HG03460 (cell line): Measurements from ENCODE around the gene TOP1.
"Not testable (repeated sequence)": the region's sequence is repeated elsewhere in the genome, so short reads cannot be mapped to it uniquely, and the experiment has no call there.

Experiments used
- ATAC-seq: cut with Tn5 transposase; IDR thresholded peaks from one replicate; pipeline ENCODE4 v1.9.1; 2021; ENCODE audit not compliant: unreplicated experiment

TOP1 gene

GRCh38 chr20:41086402-41087324, 58.0 kb downstream of the TOP1 start:
- no peak for ATAC-seq

- no peak for ATAC-seq
These were observed 58.7 kb downstream of the TOP1 start for GRCh38 chr20:41087325-41087685.

DNA sequence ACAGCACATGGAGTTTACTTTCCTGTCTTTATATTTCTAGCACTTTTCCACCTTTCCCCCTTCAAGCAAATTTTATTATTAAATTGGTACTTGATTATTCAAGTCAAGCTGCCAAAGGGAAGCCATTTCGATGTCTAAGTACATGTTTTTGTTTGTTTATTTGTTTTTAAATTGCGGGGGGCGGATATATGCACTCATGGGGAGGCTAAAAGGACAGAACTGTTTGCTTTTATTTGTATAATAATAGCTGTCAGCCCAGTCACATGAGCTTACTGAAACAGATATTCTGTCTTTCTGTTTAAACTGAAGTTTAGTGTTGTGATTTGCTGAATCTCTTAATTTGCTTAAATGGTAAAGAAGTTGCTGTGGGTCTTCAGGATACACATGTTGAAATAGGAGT, 59.2 kb downstream of the TOP1 start:
- ATAC-seq, result no peak

GRCh38 chr20:41089555-41089954, 60.9 kb downstream of the TOP1 start:
- no peak for ATAC-seq

DNA sequence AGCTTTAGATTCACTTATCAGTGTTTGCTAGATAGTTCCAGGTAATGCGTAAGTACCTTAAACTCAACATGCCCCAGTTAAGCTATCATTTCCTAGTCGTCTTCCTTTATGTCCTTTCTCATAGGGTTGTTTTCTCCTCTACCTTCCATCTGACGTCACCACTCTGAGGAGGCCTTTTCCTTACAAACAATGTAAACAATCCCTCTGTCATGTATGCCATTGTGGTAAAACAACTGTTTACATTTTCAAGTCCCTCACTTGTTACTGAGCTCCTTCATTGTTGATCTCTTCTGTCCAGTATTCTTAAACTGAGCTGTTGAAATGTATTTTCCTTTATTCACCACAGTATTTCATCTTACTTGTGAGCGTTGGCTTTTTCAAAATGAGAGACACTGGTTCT, 63.3 kb downstream of the TOP1 start:
- ATAC-seq, result no peak

GRCh38 chr20:41094353-41095055, 65.9 kb downstream of the TOP1 start:
- ATAC-seq, result no peak

- no peak for ATAC-seq
These were observed 66.7 kb downstream of the TOP1 start for GRCh38 chr20:41095110-41095969.

GRCh38 chr20:41098703-41099250, 70.2 kb downstream of the TOP1 start:
- no peak for ATAC-seq

- no peak for ATAC-seq
These were observed 71.4 kb downstream of the TOP1 start for GRCh38 chr20:41100001-41100480.

DNA sequence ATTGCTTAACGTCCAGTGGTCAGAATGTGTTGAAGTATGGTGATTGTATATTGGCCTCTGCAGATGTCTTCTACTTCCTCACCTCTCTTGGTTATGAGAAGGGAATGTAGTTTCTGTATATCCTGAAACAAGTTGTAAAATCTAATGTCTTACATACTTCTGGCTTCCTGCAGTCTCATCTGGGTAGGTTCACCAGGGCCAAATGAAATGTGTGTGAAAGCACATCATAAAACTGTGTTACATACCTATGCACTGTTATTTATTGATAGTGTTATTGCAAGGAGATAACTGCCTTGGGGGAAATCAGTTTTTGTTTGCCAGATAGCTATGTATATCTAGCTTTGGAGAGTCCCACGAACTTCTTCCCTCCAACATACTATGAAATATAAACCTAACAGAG, 73.0 kb downstream of the TOP1 start:
- no peak for ATAC-seq

DNA sequence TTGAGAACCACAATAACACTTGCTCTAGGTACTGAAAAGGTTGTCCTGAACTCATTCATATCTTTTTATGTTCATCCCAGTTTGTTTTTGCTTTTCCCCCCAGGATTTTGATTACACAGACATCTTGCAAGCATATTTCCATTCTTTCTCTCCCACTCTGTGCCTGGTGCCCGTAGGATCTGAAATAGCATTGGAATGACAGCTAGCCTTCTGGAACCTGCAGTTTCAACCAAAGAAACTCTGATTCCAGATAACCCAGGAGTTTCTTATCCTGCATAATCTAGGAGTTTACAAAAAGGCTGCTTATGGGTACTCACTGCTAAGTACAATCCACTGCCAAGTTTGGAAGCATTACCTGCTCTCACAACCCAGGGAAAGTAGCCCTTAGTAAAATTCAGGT, 79.9 kb downstream of the TOP1 start:
- no peak for ATAC-seq

GRCh38 chr20:41110012-41110411, 81.4 kb downstream of the TOP1 start:
- ATAC-seq, result no peak

- no peak for ATAC-seq
These were observed 82.4 kb downstream of the TOP1 start for GRCh38 chr20:41110930-41111577.

GRCh38 chr20:41111578-41111951, 82.9 kb downstream of the TOP1 start:
- ATAC-seq, result no peak

DNA sequence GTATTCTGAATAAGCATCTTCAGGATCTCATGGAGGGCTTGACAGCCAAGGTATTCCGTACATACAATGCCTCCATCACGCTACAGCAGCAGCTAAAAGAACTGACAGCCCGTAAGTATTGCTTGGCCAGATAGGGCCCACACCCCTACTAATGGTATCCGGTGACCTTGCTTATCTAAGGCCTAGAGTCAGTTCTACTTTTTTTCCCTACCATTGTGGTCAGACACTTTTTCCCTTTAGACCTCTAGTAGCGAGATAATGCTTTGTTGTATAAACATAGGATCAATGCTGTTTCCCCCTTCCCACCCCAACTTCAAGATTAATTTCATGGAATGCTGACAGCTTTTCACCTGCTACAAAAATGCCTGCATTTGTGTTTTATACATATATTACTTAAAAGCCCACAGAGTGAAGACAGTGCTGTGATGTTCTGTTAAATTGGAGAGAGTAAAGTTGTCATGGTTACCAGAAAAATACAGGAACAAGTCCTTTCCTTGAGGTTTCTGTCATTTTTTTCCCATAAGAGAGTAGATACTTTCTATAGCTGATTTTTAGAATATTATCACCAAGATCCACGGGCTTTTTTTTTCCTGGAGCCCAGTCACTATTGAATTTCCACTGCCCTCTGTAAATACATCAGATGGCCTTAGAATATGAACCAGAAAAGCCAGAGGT, 87.8 kb downstream of the TOP1 start:
- no peak for ATAC-seq

- ATAC-seq, result not testable (repeated sequence)
These were observed 89.5 kb downstream of the TOP1 start for GRCh38 chr20:41118159-41118558.

- no peak for ATAC-seq
These were observed 90.0 kb downstream of the TOP1 start for GRCh38 chr20:41118632-41119031.

- ATAC-seq, result no peak
These were observed 91.3 kb downstream of the TOP1 start for GRCh38 chr20:41119614-41120561.

GRCh38 chr20:41121399-41121798, 92.8 kb downstream of the TOP1 start:
- no peak for ATAC-seq
